Left forelimb (tissue), 1 donor: ENCODE results near the gene LAMTOR5.

Experiments
- DNase-seq: peaks from one replicate; pipeline ENCODE4 v3.0.0-alpha.2; 2018; ENCODE audit warnings: low spot score

Gene LAMTOR5

GRCh38 chr1:110387048-110387754 lies 20.3 kb downstream of the LAMTOR5 start:
- DNase-seq, result no peak

- DNase-seq, result no peak
These were observed 22.1 kb downstream of the LAMTOR5 start for GRCh38 chr1:110385369-110385768.

- DNase-seq, result no peak
These were observed 22.7 kb downstream of the LAMTOR5 start for GRCh38 chr1:110384581-110385321.

- no peak for DNase-seq
These were observed 24.1 kb downstream of the LAMTOR5 start for GRCh38 chr1:110383251-110383990.

GRCh38 chr1:110380672-110381283 lies 26.7 kb downstream of the LAMTOR5 start:
- DNase-seq, result no peak

GRCh38 chr1:110375490-110375889 lies 32.0 kb downstream of the LAMTOR5 start:
- no peak for DNase-seq

- no peak for DNase-seq
These were observed 36.7 kb downstream of the LAMTOR5 start for GRCh38 chr1:110370827-110371226.

- DNase-seq, result no peak
These were observed 43.3 kb downstream of the LAMTOR5 start for GRCh38 chr1:110364221-110364620.

GRCh38 chr1:110361856-110362255 lies 45.6 kb downstream of the LAMTOR5 start:
- no peak for DNase-seq

- no peak for DNase-seq
These were observed 47.1 kb downstream of the LAMTOR5 start for GRCh38 chr1:110360431-110360830.

GRCh38 chr1:110356379-110356778 lies 51.1 kb downstream of the LAMTOR5 start:
- DNase-seq, result no peak

- no peak for DNase-seq
These were observed 52.2 kb downstream of the LAMTOR5 start for GRCh38 chr1:110355321-110355720.
